ENCODE results near the gene MLIP.

- TF ChIP-seq, protein P1, sequence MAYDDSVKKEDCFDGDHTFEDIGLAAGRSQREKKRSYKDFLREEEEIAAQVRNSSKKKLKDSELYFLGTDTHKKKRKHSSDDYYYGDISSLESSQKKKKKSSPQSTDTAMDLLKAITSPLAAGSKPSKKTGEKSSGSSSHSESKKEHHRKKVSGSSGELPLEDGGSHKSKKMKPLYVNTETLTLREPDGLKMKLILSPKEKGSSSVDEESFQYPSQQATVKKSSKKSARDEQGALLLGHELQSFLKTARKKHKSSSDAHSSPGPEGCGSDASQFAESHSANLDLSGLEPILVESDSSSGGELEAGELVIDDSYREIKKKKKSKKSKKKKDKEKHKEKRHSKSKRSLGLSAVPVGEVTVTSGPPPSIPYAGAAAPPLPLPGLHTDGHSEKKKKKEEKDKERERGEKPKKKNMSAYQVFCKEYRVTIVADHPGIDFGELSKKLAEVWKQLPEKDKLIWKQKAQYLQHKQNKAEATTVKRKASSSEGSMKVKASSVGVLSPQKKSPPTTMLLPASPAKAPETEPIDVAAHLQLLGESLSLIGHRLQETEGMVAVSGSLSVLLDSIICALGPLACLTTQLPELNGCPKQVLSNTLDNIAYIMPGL (CRISPR knock-in tag; IDR thresholded peaks at IDR 0.05; ENCODE audit: borderline replicate concordance in 1 of 2, low read depth in 1 of 2), result no peak
- TF ChIP-seq DNMT1 (CRISPR knock-in tag; IDR thresholded peaks at IDR 0.05), result no peak
- TF ChIP-seq ESRRA (CRISPR knock-in tag; IDR thresholded peaks at IDR 0.05; ENCODE audit: low read depth), result no peak
- TF ChIP-seq, protein P2, sequence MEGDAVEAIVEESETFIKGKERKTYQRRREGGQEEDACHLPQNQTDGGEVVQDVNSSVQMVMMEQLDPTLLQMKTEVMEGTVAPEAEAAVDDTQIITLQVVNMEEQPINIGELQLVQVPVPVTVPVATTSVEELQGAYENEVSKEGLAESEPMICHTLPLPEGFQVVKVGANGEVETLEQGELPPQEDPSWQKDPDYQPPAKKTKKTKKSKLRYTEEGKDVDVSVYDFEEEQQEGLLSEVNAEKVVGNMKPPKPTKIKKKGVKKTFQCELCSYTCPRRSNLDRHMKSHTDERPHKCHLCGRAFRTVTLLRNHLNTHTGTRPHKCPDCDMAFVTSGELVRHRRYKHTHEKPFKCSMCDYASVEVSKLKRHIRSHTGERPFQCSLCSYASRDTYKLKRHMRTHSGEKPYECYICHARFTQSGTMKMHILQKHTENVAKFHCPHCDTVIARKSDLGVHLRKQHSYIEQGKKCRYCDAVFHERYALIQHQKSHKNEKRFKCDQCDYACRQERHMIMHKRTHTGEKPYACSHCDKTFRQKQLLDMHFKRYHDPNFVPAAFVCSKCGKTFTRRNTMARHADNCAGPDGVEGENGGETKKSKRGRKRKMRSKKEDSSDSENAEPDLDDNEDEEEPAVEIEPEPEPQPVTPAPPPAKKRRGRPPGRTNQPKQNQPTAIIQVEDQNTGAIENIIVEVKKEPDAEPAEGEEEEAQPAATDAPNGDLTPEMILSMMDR (CRISPR knock-in tag; IDR thresholded peaks at IDR 0.05), result no peak
- no peak for TF ChIP-seq REST (IDR thresholded peaks at IDR 0.05; ENCODE audit: borderline replicate concordance in 1 of 2, low read depth in 1 of 2, low read length in 2 of 2)
- no peak for TF ChIP-seq GATA4 (IDR thresholded peaks at IDR 0.05; ENCODE audit: borderline replicate concordance, low read depth)
- TF ChIP-seq HNRNPL (IDR thresholded peaks at IDR 0.05; ENCODE audit: low read depth, low read length), result no peak
These were observed 105.1 kb downstream of the MLIP start for GRCh38 chr6:54216336-54216735.
